Uterus (tissue), 2 donors: Measurements from ENCODE around the gene MCTP1.

Experiments used
- POLR2A ChIP-seq, 2 donors: fragments of 450-650 bp; IDR thresholded peaks; one replicate each; pipeline ENCODE4 v1.6.1; 2016; ENCODE audit warnings: antibody characterized with exemption in 2 of 2, mild to moderate bottlenecking in 1 of 2, moderate library complexity in 1 of 2
- TF ChIP-seq, protein P1 (sequence below), 4 experiments: fragments of 200-600 bp in 2 of 4; fragments of 450-650 bp in 2 of 4; sonication (generic) in 2 of 4; IDR thresholded peaks; one replicate each; pipeline ENCODE4 v1.5.1; 2016 to 2019; ENCODE audit warnings: antibody characterized with exemption in 4 of 4, mild to moderate bottlenecking in 2 of 4, moderate library complexity in 1 of 4

DNA sequence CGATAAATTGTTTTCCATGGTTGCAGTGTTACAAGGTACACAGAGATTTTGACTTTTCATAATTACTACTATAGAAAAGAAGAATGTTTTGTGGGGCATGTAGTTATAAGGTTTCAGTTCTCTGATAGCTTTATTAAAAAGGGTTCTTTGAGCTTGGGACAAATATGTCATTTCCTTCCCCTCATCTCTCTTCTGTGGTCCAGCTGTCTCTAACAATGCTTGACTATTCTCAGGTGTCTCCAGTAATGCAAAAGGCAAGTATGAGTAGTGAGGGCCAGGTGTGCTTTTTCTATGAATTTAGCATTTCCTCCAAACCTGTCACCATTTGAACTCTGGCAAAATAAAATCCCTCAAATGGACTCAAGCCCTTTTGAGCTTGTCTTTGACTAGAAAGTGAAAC, 582.2 kb downstream of the MCTP1 start:
- TF ChIP-seq POLR2A (IDR thresholded peaks at IDR 0.05): no peak
- TF ChIP-seq, protein P1, sequence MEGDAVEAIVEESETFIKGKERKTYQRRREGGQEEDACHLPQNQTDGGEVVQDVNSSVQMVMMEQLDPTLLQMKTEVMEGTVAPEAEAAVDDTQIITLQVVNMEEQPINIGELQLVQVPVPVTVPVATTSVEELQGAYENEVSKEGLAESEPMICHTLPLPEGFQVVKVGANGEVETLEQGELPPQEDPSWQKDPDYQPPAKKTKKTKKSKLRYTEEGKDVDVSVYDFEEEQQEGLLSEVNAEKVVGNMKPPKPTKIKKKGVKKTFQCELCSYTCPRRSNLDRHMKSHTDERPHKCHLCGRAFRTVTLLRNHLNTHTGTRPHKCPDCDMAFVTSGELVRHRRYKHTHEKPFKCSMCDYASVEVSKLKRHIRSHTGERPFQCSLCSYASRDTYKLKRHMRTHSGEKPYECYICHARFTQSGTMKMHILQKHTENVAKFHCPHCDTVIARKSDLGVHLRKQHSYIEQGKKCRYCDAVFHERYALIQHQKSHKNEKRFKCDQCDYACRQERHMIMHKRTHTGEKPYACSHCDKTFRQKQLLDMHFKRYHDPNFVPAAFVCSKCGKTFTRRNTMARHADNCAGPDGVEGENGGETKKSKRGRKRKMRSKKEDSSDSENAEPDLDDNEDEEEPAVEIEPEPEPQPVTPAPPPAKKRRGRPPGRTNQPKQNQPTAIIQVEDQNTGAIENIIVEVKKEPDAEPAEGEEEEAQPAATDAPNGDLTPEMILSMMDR (IDR thresholded peaks at IDR 0.05): no peak
